Gastrocnemius medialis (tissue), 4 donors: Measurements from ENCODE around the gene MAPK8IP3. TPM values are rescaled to one million over a fixed set of nuclear protein-coding genes. Genes with fewer than 3 reads are reported as not detected.

ENCODE experiments used
- ATAC-seq, 2 donors: fragments of 150-250 bp; one replicate each; pipeline ENCODE4 v1.9.1; 2016
- DNase-seq, 2 donors: peaks; one replicate each; pipeline ENCODE4 v3.0.0-alpha.2; 2019
- H3K27ac ChIP-seq, 4 donors: fragments of 200-600 bp; sonication (generic); 1 replicate in 1 of 4; 2 replicates in 3 of 4; pipeline ENCODE4 v1.5.1; 2016 to 2018; ENCODE audit warnings: mild to moderate bottlenecking in 2 of 4, moderate library complexity in 1 of 4
- H3K27me3 ChIP-seq, 3 donors: fragments of 200-600 bp; sonication (generic) in 2 of 3; 1 replicate in 1 of 3; 2 replicates in 2 of 3; pipeline versions ENCODE4 v1.5.1 to v1.6.0; 2016 to 2019; ENCODE audit warnings: mild to moderate bottlenecking in 1 of 3, moderate library complexity in 1 of 3
- H3K36me3 ChIP-seq, 2 donors: fragments of 200-600 bp; sonication (generic) in 1 of 2; one replicate each; pipeline ENCODE4 v1.5.1; 2017 to 2018
- H3K4me1 ChIP-seq, 2 donors: fragments of 200-600 bp; sonication (generic) in 1 of 2; one replicate each; pipeline ENCODE4 v1.5.1; 2016 to 2017; ENCODE audit warnings: mild to moderate bottlenecking in 2 of 2
- H3K4me3 ChIP-seq, 4 donors: fragments of 200-600 bp; sonication (generic) in 3 of 4; 1 replicate in 1 of 4; 2 replicates in 3 of 4; pipeline ENCODE4 v1.5.1; 2016 to 2019; ENCODE audit warnings: mild to moderate bottlenecking in 2 of 4
- H3K9me3 ChIP-seq, 3 donors: fragments of 200-600 bp; sonication (generic) in 2 of 3; 1 replicate in 1 of 3; 2 replicates in 2 of 3; pipeline ENCODE4 v1.5.1; 2016 to 2019
- CTCF ChIP-seq, 5 experiments: fragments of 450-650 bp in 3 of 5; fragments of 200-600 bp in 2 of 5; sonication (generic) in 2 of 5; IDR thresholded peaks in 4 of 5; conservative IDR thresholded peaks in 1 of 5; 1 replicate in 4 of 5; 2 replicates in 1 of 5; pipeline ENCODE4 v1.5.1; 2016 to 2019; ENCODE audit warnings: antibody characterized with exemption in 5 of 5, mild to moderate bottlenecking in 3 of 5, moderate library complexity in 3 of 5
- POLR2A ChIP-seq, 2 donors: fragments of 450-650 bp; IDR thresholded peaks; one replicate each; pipeline ENCODE4 v1.6.1; 2017; ENCODE audit warnings: antibody characterized with exemption in 2 of 2, mild to moderate bottlenecking in 2 of 2, moderate library complexity in 2 of 2
- in situ Hi-C, 4 donors: fragments of 200-750 bp; cut with MboI; loops; one replicate each; pipeline versions ENCODE4 v1.15.0 to v1.8.0; 2017; ENCODE audit warnings: low sequenced_read_pairs in 4 of 4
- intact Hi-C: fragments of 100-400 bp; cut with DNase I; formaldehyde crosslinking; loops from one replicate; pipeline ENCODE4 v1.15.1; 2023; ENCODE audit warnings: low total_unique reads
- microRNA-seq, 2 donors: library from miRNA; unstranded; fragments of <30 nt; microRNA quantifications; one replicate each; pipeline ENCODE4, GENCODE V29; 2016; ENCODE audit warnings: borderline replicate concordance in 2 of 2
- total RNA-seq, 4 donors: library from RNA; depleted of rRNA; stranded (reverse); fragments of >200 nt; gene quantifications; one replicate each; pipeline versions ENCODE4 v1.1.0 to v1.2.3, GENCODE V29; 2016

Gene MAPK8IP3
- total RNA-seq, 4 donors from 2014 or later: 6.5 to 22.6 (median 13.9) TPM

DNA sequence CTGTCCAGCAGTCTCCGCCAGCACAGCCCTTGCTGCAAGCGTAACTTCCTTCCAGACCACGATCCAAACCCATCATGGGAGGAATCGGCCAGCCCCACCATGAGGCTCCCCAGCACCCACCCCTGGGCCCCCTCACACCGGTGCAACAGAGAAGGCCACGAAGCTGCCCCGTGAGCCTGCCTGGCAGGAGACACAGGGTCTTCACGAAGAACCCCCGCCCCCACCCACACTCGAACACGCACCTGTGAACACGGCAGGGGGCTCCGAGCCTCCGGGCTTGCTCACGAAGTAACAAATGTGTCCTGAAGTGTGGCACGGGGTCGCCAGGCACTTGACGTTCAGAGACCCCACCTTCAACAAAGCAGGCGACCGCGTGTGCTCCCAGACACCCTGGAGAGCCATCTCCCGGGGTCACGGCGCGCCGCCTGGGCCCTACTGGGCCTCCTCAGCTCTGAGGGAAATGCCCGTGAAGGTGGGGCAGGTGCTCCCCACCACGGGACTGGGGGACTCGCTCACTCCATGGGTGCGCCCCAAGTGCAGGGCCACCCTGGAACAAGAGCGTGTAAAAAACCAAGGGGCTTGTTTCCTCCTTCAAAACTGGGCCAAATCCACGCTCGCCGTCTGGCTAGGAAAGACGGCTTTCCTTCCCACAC lies 113.0 kb downstream of the MAPK8IP3 start:
- no peaks in the 10 kb centered on the region for H3K27me3 ChIP-seq
- no peaks in the 10 kb centered on the region for H3K9me3 ChIP-seq
- H3K36me3 ChIP-seq: peaks cover 0 to 57% of the 10 kb centered on the region in 2 donors
- no peak overlapping the region for H3K4me3 ChIP-seq
- DNase-seq (no peak), ATAC-seq (no peak)
- in situ Hi-C loops: no loop called here
- peaks cover 7 to 10% of the 10 kb centered on the region in 2 donors for H3K4me1 ChIP-seq
- TF ChIP-seq POLR2A (IDR thresholded peaks at IDR 0.05): no peak
- intact Hi-C loops: no loop called here
- H3K27ac ChIP-seq: no peak overlapping the region

DNA sequence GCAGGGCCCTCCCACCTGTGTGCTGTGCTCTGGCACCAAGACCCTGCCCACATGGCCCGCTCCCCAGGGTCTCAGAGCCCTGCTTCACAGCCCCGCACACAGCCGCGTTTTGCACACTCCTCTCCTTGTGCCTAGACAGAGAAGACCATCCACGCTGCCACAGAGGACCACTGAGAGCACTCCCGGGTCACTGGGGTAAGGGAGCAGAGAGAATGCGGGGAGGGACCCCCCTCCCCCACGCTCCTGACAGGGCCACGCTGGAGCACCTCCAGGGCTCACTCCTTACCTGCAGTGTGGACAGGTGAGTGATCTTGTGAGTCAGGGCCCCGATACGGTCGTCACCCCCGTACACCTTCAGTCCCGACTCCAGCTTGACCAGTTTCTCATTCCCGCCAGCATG lies 113.6 kb downstream of the MAPK8IP3 start:
- Histone ChIP-seq H3K27ac (no peak overlapping the region), H3K36me3 (peaks cover 0 to 57% of the 10 kb centered on the region in 2 donors), H3K4me3 (no peak overlapping the region), H3K9me3 (no peaks in the 10 kb centered on the region), H3K4me1 (peaks cover 13 to 16% of the 10 kb centered on the region in 2 donors), H3K27me3 (no peaks in the 10 kb centered on the region)
- TF ChIP-seq POLR2A (IDR thresholded peaks at IDR 0.05) (no peak), CTCF (IDR thresholded peaks at IDR 0.05 in 4 of 5, conservative IDR thresholded peaks at IDR 0.05 in 1 of 5) (no peak)
- in situ Hi-C loops (no loop called here), intact Hi-C loops (no loop called here)
- no peak for ATAC-seq
- DNase-seq: no peak

Small RNA genes lying within 50 kb of the gene (microRNA-seq; reads per million reads assigned to microRNA genes)
- gene MIR3177: 0 to 2.6 reads per million in 2 donors

Other genes with a start within 250 kb of the MAPK8IP3 start
- gene CLCN7, start 231.2 kb upstream of the MAPK8IP3 start, total RNA-seq: 10 to 100 TPM; 24.8 to 45.8 (median 38.4) TPM
- under 1 TPM in 1 of 4 donors, not detected in 3; 0.41 TPM for gene PTX4, start 217.3 kb upstream of the MAPK8IP3 start, total RNA-seq
- gene TELO2, start 212.8 kb upstream of the MAPK8IP3 start, total RNA-seq: 10 to 100 TPM in 2 of 4 donors, 1 to 10 TPM in 2; 2.9 to 11.2 (median 9.8) TPM
- 10 to 100 TPM; 14.7 to 27.7 (median 22.1) TPM for gene TMEM204, start 172.5 kb upstream of the MAPK8IP3 start, total RNA-seq
- 1 to 10 TPM; 3.4 to 5.2 (median 4.8) TPM for gene IFT140, start 94.1 kb upstream of the MAPK8IP3 start, total RNA-seq
- 10 to 100 TPM in 1 of 4 donors, 1 to 10 TPM in 3; 7.0 to 10.7 (median 8.7) TPM for gene CRAMP1, start 93.8 kb upstream of the MAPK8IP3 start, total RNA-seq
- 10 to 100 TPM in 3 of 4 donors, 1 to 10 TPM in 1; 8.7 to 28.2 (median 15.9) TPM for gene JPT2, start 27.9 kb upstream of the MAPK8IP3 start, total RNA-seq
- gene NME3, start 65.3 kb downstream of the MAPK8IP3 start, total RNA-seq: 10 to 100 TPM; 18.1 to 41.4 (median 34.2) TPM
- 1 to 10 TPM; 2.1 to 9.2 (median 6.2) TPM for gene EME2, start 66.6 kb downstream of the MAPK8IP3 start, total RNA-seq
- gene MRPS34, start 66.9 kb downstream of the MAPK8IP3 start, total RNA-seq: 100 to 1,000 TPM in 2 of 4 donors, 10 to 100 TPM in 2; 65.4 to 120 (median 90.0) TPM
- gene SPSB3, start 76.4 kb downstream of the MAPK8IP3 start, total RNA-seq: 100 to 1,000 TPM in 1 of 4 donors, 10 to 100 TPM in 3; 86.2 to 161 (median 88.3) TPM
- 100 to 1,000 TPM in 1 of 4 donors, 10 to 100 TPM in 3; 77.3 to 163 (median 80.7) TPM for gene NUBP2, start 76.8 kb downstream of the MAPK8IP3 start, total RNA-seq
- gene IGFALS, start 87.5 kb downstream of the MAPK8IP3 start, total RNA-seq: under 1 TPM in 2 of 4 donors, not detected in 2; 0.20 to 0.22 TPM
- gene HAGH, start 120.6 kb downstream of the MAPK8IP3 start, total RNA-seq: 100 to 1,000 TPM; 216 to 440 (median 261) TPM
- gene FAHD1, start 121.0 kb downstream of the MAPK8IP3 start, total RNA-seq: 10 to 100 TPM; 28.2 to 57.1 (median 49.1) TPM
- not detected for gene MEIOB, start 166.0 kb downstream of the MAPK8IP3 start, total RNA-seq
- not detected for gene HS3ST6, start 212.2 kb downstream of the MAPK8IP3 start, total RNA-seq
- gene MSRB1, start 237.0 kb downstream of the MAPK8IP3 start, total RNA-seq: 10 to 100 TPM; 16.7 to 40.7 (median 35.2) TPM
- gene RPL3L, start 248.5 kb downstream of the MAPK8IP3 start, total RNA-seq: 100 to 1,000 TPM; 116 to 354 (median 188) TPM